H1 (cell line): ENCODE data around the gene SCAPER. TPM values are rescaled to one million over a fixed set of nuclear protein-coding genes. Genes with fewer than 3 reads are reported as not detected.

Source experiments
- CTCF ChIA-PET: fragments of 300-600 bp; sonication (Branson Sonifier 250); formaldehyde crosslinking; loops from one replicate; lab custom pipeline; 2021; ENCODE audit not compliant: partially characterized antibody; lab: Charles Lee
- POLR2A ChIA-PET: fragments of 300-600 bp; sonication (Branson Sonifier 250); formaldehyde crosslinking; loops from one replicate; lab custom pipeline; 2021; ENCODE audit warnings: inconsistent platforms; ENCODE audit not compliant: partially characterized antibody; lab: Charles Lee
- DNase-seq, 2 experiments: peaks; one replicate each; pipeline versions ENCODE4 v3.0.0 to v3.0.0-alpha.2; 2010 to 2022; ENCODE audit warnings: low spot score in 2 of 2, low read depth in 1 of 2, mixed read lengths in 1 of 2
- FAIRE-seq: peaks from 2 replicates; lab custom pipeline; 2011; peaks lifted over from hg19 to GRCh38; lab: Jason Lieb, UNC
- H2AFZ ChIP-seq: 2 replicates; pipeline ENCODE4 v1.8.1; 2012; ENCODE audit warnings: low read length, inconsistent platforms
- H2AK5ac ChIP-seq: 2 replicates; pipeline ENCODE4 v1.6.1; 2013; ENCODE audit warnings: low read depth, low read length
- H2BK120ac ChIP-seq: replicated peaks from 2 replicates; pipeline ENCODE3; 2013; ENCODE audit warnings: low read depth, low read length, inconsistent platforms
- H2BK12ac ChIP-seq: 2 replicates; pipeline ENCODE4 v1.6.1; 2013; ENCODE audit warnings: low read depth, low read length
- H2BK15ac ChIP-seq: 2 replicates; pipeline ENCODE4 v1.6.1; 2013; ENCODE audit warnings: low read length
- H2BK20ac ChIP-seq: 2 replicates; pipeline ENCODE4 v1.6.1; 2013; ENCODE audit warnings: low read length
- H2BK5ac ChIP-seq: 2 replicates; pipeline ENCODE4 v1.6.1; 2013; ENCODE audit warnings: low read depth, low read length
- H3K14ac ChIP-seq: 2 replicates; pipeline ENCODE4 v1.6.1; 2013; ENCODE audit warnings: inconsistent platforms; ENCODE audit not compliant: insufficient read length
- H3K18ac ChIP-seq: 2 replicates; pipeline ENCODE4 v1.6.1; 2013; ENCODE audit warnings: low read length; ENCODE audit errors: extremely low read depth
- H3K23ac ChIP-seq: 2 replicates; pipeline ENCODE4 v1.6.1; 2013; ENCODE audit warnings: inconsistent platforms; ENCODE audit not compliant: insufficient read length
- H3K23me2 ChIP-seq: 2 replicates; pipeline ENCODE4 v1.6.1; 2013; ENCODE audit warnings: low read depth, low read length
- H3K27ac ChIP-seq: 2 replicates; pipeline ENCODE4 v1.6.1; 2011; ENCODE audit warnings: low read depth, low read length, inconsistent platforms
- H3K27me3 ChIP-seq, 4 experiments: replicated peaks in 1 of 4; 1 replicate in 1 of 4; 2 replicates in 3 of 4; pipeline versions ENCODE4 v1.6.1 to v1.8.1; 2011 to 2013; ENCODE audit warnings: low read length in 3 of 4, mild to moderate bottlenecking in 3 of 4, inconsistent platforms in 2 of 4, mixed read lengths in 2 of 4, moderate library complexity in 1 of 4; ENCODE audit not compliant: control insufficient read depth in 3 of 4, insufficient read depth in 3 of 4; ENCODE audit errors: extremely low read depth in 1 of 4
- H3K36me3 ChIP-seq, 4 experiments: 2 replicates each; pipeline versions ENCODE4 v1.6.1 to v1.8.1; 2011 to 2013; ENCODE audit warnings: mild to moderate bottlenecking in 4 of 4, low read length in 3 of 4, moderate library complexity in 2 of 4, control low read depth in 1 of 4, inconsistent platforms in 1 of 4; ENCODE audit not compliant: insufficient read depth in 4 of 4, control insufficient read depth in 2 of 4
- H3K4ac ChIP-seq: replicated peaks from 2 replicates; pipeline ENCODE3; 2013; ENCODE audit warnings: low read length, low read depth, mixed read lengths, inconsistent platforms; ENCODE audit not compliant: insufficient read length
- H3K4me1 ChIP-seq, 4 experiments: replicated peaks in 1 of 4; 1 replicate in 1 of 4; 2 replicates in 3 of 4; pipeline versions ENCODE4 v1.6.1 to v1.8.1; 2011 to 2013; ENCODE audit warnings: low read length in 3 of 4, inconsistent platforms in 2 of 4, mixed read lengths in 1 of 4; ENCODE audit not compliant: insufficient read depth in 4 of 4, control insufficient read depth in 3 of 4
- H3K4me2 ChIP-seq, 2 experiments: 2 replicates each; pipeline versions ENCODE4 v1.6.1 to v1.8.1; 2011 to 2013; ENCODE audit warnings: low read depth in 2 of 2, low read length in 2 of 2, control low read depth in 1 of 2, inconsistent platforms in 1 of 2, mild to moderate bottlenecking in 1 of 2; ENCODE audit not compliant: insufficient read depth in 1 of 2
- H3K4me3 ChIP-seq, 4 experiments: fragments of 200-600, 300-600 bp in 1 of 4; sonication (generic), shearing (Covaris generic), sonication (Bioruptor Twin) in 1 of 4; 2 replicates each; pipeline versions ENCODE4 v1.5.1 to v1.8.1; 2011 to 2016; ENCODE audit warnings: low read length in 4 of 4, low read depth in 3 of 4, control low read depth in 2 of 4, inconsistent platforms in 2 of 4, mild to moderate bottlenecking in 2 of 4, mixed read lengths in 1 of 4, moderate library complexity in 1 of 4; ENCODE audit not compliant: insufficient read depth in 2 of 4; ENCODE audit errors: extremely low read depth in 1 of 4
- H3K56ac ChIP-seq: replicated peaks from 2 replicates; pipeline ENCODE3; 2013; ENCODE audit warnings: low read depth, mild to moderate bottlenecking, mixed read lengths, low read length, inconsistent platforms; ENCODE audit not compliant: insufficient read length
- H3K79me1 ChIP-seq: 2 replicates; pipeline ENCODE4 v1.6.1; 2013; ENCODE audit warnings: low read depth, low read length, control low read depth
- H3K79me2 ChIP-seq, 2 experiments: 2 replicates each; pipeline versions ENCODE4 v1.6.1 to v1.8.1; 2012 to 2013; ENCODE audit warnings: low read length in 2 of 2, mild to moderate bottlenecking in 2 of 2, inconsistent platforms in 1 of 2; ENCODE audit not compliant: insufficient read depth in 2 of 2, control insufficient read depth in 1 of 2
- H3K9ac ChIP-seq, 4 experiments: replicated peaks in 1 of 4; 1 replicate in 1 of 4; 2 replicates in 3 of 4; pipeline versions ENCODE4 v1.6.1 to v1.8.1; 2011 to 2013; ENCODE audit warnings: low read depth in 3 of 4, low read length in 3 of 4, control low read depth in 2 of 4, mild to moderate bottlenecking in 2 of 4, moderate library complexity in 2 of 4, inconsistent platforms in 1 of 4; ENCODE audit errors: extremely low read depth in 1 of 4
- H3K9me3 ChIP-seq, 2 experiments: 2 replicates each; pipeline versions ENCODE4 v1.6.1 to v1.8.1; 2012 to 2013; ENCODE audit warnings: mild to moderate bottlenecking in 2 of 2, moderate library complexity in 2 of 2, control low read depth in 1 of 2, inconsistent platforms in 1 of 2, low read depth in 1 of 2, low read length in 1 of 2, mixed read lengths in 1 of 2; ENCODE audit not compliant: insufficient read depth in 2 of 2
- H4K20me1 ChIP-seq, 2 experiments: replicated peaks in 1 of 2; 2 replicates each; pipeline versions ENCODE3 to v1.8.1; 2011 to 2013; ENCODE audit warnings: inconsistent platforms in 2 of 2, low read length in 2 of 2, mild to moderate bottlenecking in 1 of 2; ENCODE audit not compliant: insufficient read depth in 2 of 2, control insufficient read depth in 1 of 2
- H4K5ac ChIP-seq: 2 replicates; pipeline ENCODE4 v1.6.1; 2013; ENCODE audit warnings: low read length, low read depth, mixed read lengths, inconsistent platforms; ENCODE audit not compliant: insufficient read length
- H4K8ac ChIP-seq: 2 replicates; pipeline ENCODE4 v1.8.0; 2013; ENCODE audit warnings: mild to moderate bottlenecking, moderate library complexity, low read length, inconsistent platforms; ENCODE audit not compliant: insufficient read depth; ENCODE audit errors: extremely low read depth
- H4K91ac ChIP-seq: replicated peaks from 2 replicates; pipeline ENCODE3; 2013; ENCODE audit warnings: low read length, mixed read lengths, inconsistent platforms; ENCODE audit not compliant: insufficient read length
- ASH2L ChIP-seq: fragments of 200-600, 300-600 bp; sonication (generic); IDR thresholded peaks from one replicate; pipeline ENCODE4 v1.7.1; 2017; ENCODE audit warnings: low read length
- E2F6 ChIP-seq: IDR thresholded peaks from 2 replicates; pipeline ENCODE4 v1.6.1; 2012; ENCODE audit warnings: inconsistent platforms
- EP300 ChIP-seq, 2 experiments: IDR thresholded peaks; 1 replicate in 1 of 2; 2 replicates in 1 of 2; pipeline ENCODE4 v1.6.1; 2011 to 2012; ENCODE audit warnings: low read depth in 2 of 2, low read length in 2 of 2, mild to moderate bottlenecking in 2 of 2, borderline replicate concordance in 1 of 2, inconsistent platforms in 1 of 2, moderate library complexity in 1 of 2
- EZH2 ChIP-seq: fragments of 200-600 bp; sonication (generic); IDR thresholded peaks from 2 replicates; pipeline ENCODE4 v1.7.1; 2012; ENCODE audit warnings: low read depth, mild to moderate bottlenecking, moderate library complexity, low read length, inconsistent platforms; ENCODE audit not compliant: severe bottlenecking
- MAFK ChIP-seq: IDR thresholded peaks from 2 replicates; pipeline ENCODE4 v1.6.1; 2012; ENCODE audit warnings: low read depth, mild to moderate bottlenecking, improper control_type of control experiment, low read length
- PHF8 ChIP-seq: fragments of 200-600 bp; sonication (generic); conservative IDR thresholded peaks from 2 replicates; pipeline ENCODE4 v1.7.1; 2012; ENCODE audit warnings: low read depth, mild to moderate bottlenecking, inconsistent platforms, low read length, moderate library complexity
- POLR2A ChIP-seq, 2 experiments: IDR thresholded peaks; 1 replicate in 1 of 2; 2 replicates in 1 of 2; pipeline ENCODE4 v1.6.1; 2011; ENCODE audit warnings: low read depth in 2 of 2, low read length in 2 of 2, mild to moderate bottlenecking in 2 of 2; ENCODE audit errors: control extremely low read depth in 1 of 2
- TAF1 ChIP-seq: IDR thresholded peaks from 2 replicates; pipeline ENCODE4 v1.6.1; 2011; ENCODE audit warnings: mild to moderate bottlenecking, low read depth, low read length
- YY1 ChIP-seq: IDR thresholded peaks from 2 replicates; pipeline ENCODE4 v1.6.1; 2011; ENCODE audit warnings: low read depth, mild to moderate bottlenecking, low read length
- WGBS, 2 experiments: shearing (Covaris generic) in 1 of 2; methylation state at CpG; one replicate each; pipeline versions ENCODE4 v1.1.6 to v1.1.7; 2013 to 2015; ENCODE audit warnings: low lambda C conversion rate in 2 of 2, mixed read lengths in 2 of 2, inconsistent platforms in 1 of 2, low coverage in 1 of 2, missing lambda C conversion rate in 1 of 2; ENCODE audit not compliant: insufficient replicate concordance in 2 of 2, insufficient coverage in 1 of 2, insufficient read length in 1 of 2; ENCODE audit errors: extremely low coverage in 1 of 2, missing lambda C conversion rate in 1 of 2; 5-methylcytosine and 5-hydroxymethylcytosine counted together
- polyA plus RNA-seq, 7 experiments: library from polyadenylated mRNA; depleted of rRNA in 3 of 7; stranded (reverse) in 5 of 7; unstranded in 2 of 7; fragments of >200 nt in 5 of 7; fragments of 200-250 nt in 2 of 7; gene quantifications; 1 replicate in 5 of 7; 2 replicates in 1 of 7; 4 replicates in 1 of 7; pipeline versions ENCODE4 v1.2.1 to v1.2.3, GENCODE V29; 2011 to 2013; ENCODE audit warnings: missing spikeins in 2 of 7, mixed read lengths in 2 of 7
- total RNA-seq: library from RNA; stranded (reverse); fragmentation: NEBNext Ultra II Directional; extraction: Animal tissue kit (Norgen Biotek cat#: 25700); gene quantifications from 2 replicates; pipeline ENCODE4 v1.2.1, GENCODE V29; 2021

SCAPER gene
- total and polyA plus RNA-seq, 2 of the 8 experiments (the other 6 are each of a cell fraction or from before 2014, with no cell fraction given): 1.6 to 6.8 TPM

DNA sequence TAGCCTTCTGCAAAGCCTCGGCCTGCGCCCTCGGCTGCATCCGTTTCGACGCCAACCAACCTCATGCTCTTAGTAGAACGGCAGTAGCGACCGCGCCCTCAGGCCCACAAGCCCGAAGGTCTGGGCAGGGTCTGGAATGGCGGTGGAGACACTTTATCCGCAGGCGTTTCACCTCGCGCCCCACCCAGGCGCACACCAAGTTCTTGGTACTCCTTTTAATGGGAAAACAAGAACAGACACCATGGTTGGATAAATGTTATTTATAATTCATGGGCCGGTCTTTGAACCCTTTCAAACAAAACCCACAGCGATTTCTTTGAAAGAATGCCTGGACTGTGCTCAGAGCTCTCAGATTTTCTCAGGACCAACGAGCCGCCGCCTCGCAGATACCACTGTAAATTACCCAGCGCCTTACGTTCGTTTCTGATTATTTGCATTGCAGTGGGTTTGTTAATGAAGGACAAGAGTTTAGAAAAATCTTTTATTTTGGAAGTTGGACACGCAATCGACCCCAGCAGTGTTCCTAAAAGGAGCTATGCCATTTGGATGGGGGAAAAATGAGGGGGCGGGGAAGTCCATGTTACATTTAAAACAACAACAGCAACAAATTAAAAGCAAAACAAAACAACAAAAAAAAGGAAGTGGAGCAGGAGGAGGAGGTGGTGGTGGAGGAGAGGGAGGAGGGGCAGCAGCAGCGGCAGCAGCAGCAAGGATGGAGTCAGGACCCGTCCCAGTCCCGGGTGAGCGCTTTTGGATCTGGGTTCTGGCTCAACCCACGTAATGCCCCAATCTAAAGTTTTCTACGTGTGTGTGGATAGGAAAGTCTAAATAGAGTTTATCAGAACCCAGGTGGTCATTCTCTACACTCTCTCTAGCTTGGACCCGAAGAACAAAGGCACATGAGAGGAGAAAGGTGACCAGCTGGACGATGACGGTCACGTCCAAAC, 569.6 kb downstream of the SCAPER start:
- Histone ChIP-seq H2BK120ac (peak overlapping the region; percentile 21), H2BK15ac (no peak overlapping the region; the same call in 1 of the 2 replicates), H3K9me3 (no peaks in the 10 kb centered on the region; a peak in 1 of 4 replicates), H3K27me3 (peaks cover 34 to 67% (median 58%) of the 10 kb centered on the region in 4 experiments), H2BK20ac (peak overlapping the region; percentile 72; the same call in 1 of the 2 replicates), H3K56ac (peak overlapping the region; percentile 67), H3K79me2 (no peaks in the 10 kb centered on the region), H2AFZ (peak overlapping the region; percentile 74), H3K27ac (no peak overlapping the region), H2BK5ac (peak overlapping the region; percentile 91), H3K36me3 (peaks cover 0 to 13% (median 0%) of the 10 kb centered on the region in 4 experiments; a peak in 1 of 8 replicates), H4K91ac (peak overlapping the region; percentile 27), H3K9ac (peak overlapping the region; percentile 48 to 82 (median 59); a peak in 5 of 7 replicates), H3K79me1 (no peaks in the 10 kb centered on the region), H2BK12ac (peak overlapping the region; percentile 99), H3K23ac (no peak overlapping the region), H3K4me1 (peaks cover 0 to 31% (median 18%) of the 10 kb centered on the region in 4 experiments; a peak in 6 of 7 replicates), H2AK5ac (peak overlapping the region; percentile 79; the same call in 1 of the 2 replicates), H3K4me2 (peak overlapping the region; percentile 80 to 84), H3K23me2 (peaks cover 6% of the 10 kb centered on the region; the same call in 1 of the 2 replicates), H4K8ac (peak overlapping the region; percentile 90), H3K4me3 (peak overlapping the region; percentile 41 to 63 (median 51)), H3K4ac (no peak overlapping the region), H4K20me1 (peaks cover 10 to 22% of the 10 kb centered on the region in 2 experiments), H3K18ac (peak overlapping the region; percentile 96), H4K5ac (peak overlapping the region; percentile 51), H3K14ac (no peak overlapping the region)
- ChIA-PET POLR2A (interaction anchor here (0.6 to 4.8 kb wide), 19 partner anchors 8 to 1085 kb away, joined by 3 to 55 read pairs (median 5); partner anchors contain the start of genes ETFA and HMG20A), CTCF (interaction anchor here (0.7 to 9.2 kb wide), 12 partner anchors 11 to 532 kb away, joined by 3 to 130 read pairs (median 8); no protein-coding TSS in a partner anchor)
- WGBS, 2 experiments: 4% methylated on average over 39 of the region's 39 CpGs; no CpG with 5 or more reads in 1 of the 2 experiments
- DNase-seq: peak in 1 of 2 experiments; percentile 73
- FAIRE-seq: no peak
- TF ChIP-seq MAFK: no peak
- peak; percentile 36 for TF ChIP-seq EZH2
- peak; percentile 98 for TF ChIP-seq E2F6
- peak in 1 of 2 experiments; percentile 49; a peak in 1 of 3 replicates for TF ChIP-seq POLR2A (IDR thresholded peaks at IDR 0.05; ENCODE audit: control extremely low read depth in 1 of 2, low read depth in 2 of 2, low read length in 2 of 2)
- peak; percentile 47; the same call in 1 of the 2 replicates for TF ChIP-seq PHF8
- 0 out of 2 replicates have a peak, but pooled peaks have one; percentile 44 for TF ChIP-seq TAF1
- TF ChIP-seq EP300 (IDR thresholded peaks at IDR 0.05; ENCODE audit: borderline replicate concordance in 1 of 2, low read depth in 2 of 2, low read length in 2 of 2): no peak
- TF ChIP-seq YY1: 0 out of 2 replicates have a peak, but pooled peaks have one; percentile 12
- peak; percentile 12 for TF ChIP-seq ASH2L
